MCF 10A (cell line): ENCODE measurements around the gene SOX10. TPM values are rescaled to one million over a fixed set of nuclear protein-coding genes. Genes with fewer than 3 reads are reported as not detected.
"Not testable (repeated sequence)": the region's sequence is repeated elsewhere in the genome, so short reads cannot be mapped to it uniquely, and the experiment has no call there.

Experiments used
- BruUV-seq: library from RNA; stranded (reverse); fragments of 400-500 nt; replicated peaks from 2 replicates; lab custom pipeline; 2021; lab: Mats Ljungman, UMichigan
- CTCF ChIA-PET: fragments of 300-600 bp; sonication (Branson Sonifier 250); formaldehyde crosslinking; extraction: SDS; loops from one replicate; lab custom pipeline; 2021; ENCODE audit warnings: antibody characterized with exemption, inconsistent platforms; lab: Yijun Ruan, JAX
- POLR2A ChIA-PET: fragments of 300-600, 350-650 bp; sonication (Branson Sonifier 250); formaldehyde crosslinking; extraction: SDS; loops from one replicate; lab custom pipeline; 2020; ENCODE audit warnings: antibody characterized with exemption, inconsistent platforms; lab: Yijun Ruan, JAX
- DNase-seq: peaks from one replicate; pipeline ENCODE4 v3.0.0-alpha.2; 2018; ENCODE audit not compliant: unreplicated experiment
- H3K27ac Mint-ChIP-seq: one replicate; pipeline ENCODE4 v1.8.0; 2022; ENCODE audit warnings: mild to moderate bottlenecking, low read depth, mixed read lengths; ENCODE audit not compliant: unreplicated experiment
- H3K27me3 Mint-ChIP-seq: one replicate; pipeline ENCODE4 v1.8.0; 2022; ENCODE audit warnings: mixed read lengths; ENCODE audit not compliant: insufficient read depth, unreplicated experiment
- H3K36me3 Mint-ChIP-seq: one replicate; pipeline ENCODE4 v1.8.0; 2022; ENCODE audit warnings: mild to moderate bottlenecking, moderate library complexity, mixed read lengths; ENCODE audit not compliant: insufficient read depth, unreplicated experiment
- H3K4me1 Mint-ChIP-seq: one replicate; pipeline ENCODE4 v1.8.0; 2022; ENCODE audit warnings: mixed read lengths; ENCODE audit not compliant: insufficient read depth, unreplicated experiment
- H3K4me3 Mint-ChIP-seq: one replicate; pipeline ENCODE4 v1.8.0; 2022; ENCODE audit warnings: mild to moderate bottlenecking, moderate library complexity, mixed read lengths; ENCODE audit not compliant: unreplicated experiment
- H3K9me3 Mint-ChIP-seq: one replicate; pipeline ENCODE4 v1.8.0; 2022; ENCODE audit warnings: mixed read lengths; ENCODE audit not compliant: unreplicated experiment
- CTCF ChIP-seq: fragments of 200-600 bp; IDR thresholded peaks from one replicate; pipeline ENCODE4 v1.8.0; 2022; ENCODE audit warnings: antibody characterized with exemption, mild to moderate bottlenecking; ENCODE audit not compliant: unreplicated experiment
- intact Hi-C: fragments of 100-400 bp; cut with micrococcal nuclease; formaldehyde crosslinking; loops from 2 replicates; pipeline ENCODE4 v1.14.1; 2022
- total RNA-seq: library from RNA; stranded (reverse); gene quantifications from 2 replicates; pipeline ENCODE4 v1.2.3, GENCODE V29; 2022

The SOX10 gene
- total RNA-seq, 1 experiment from 2014 or later = not detected

- ChIA-PET POLR2A (interaction anchor here (0.6 kb wide), 1 partner anchor 1868 kb away, joined by 3 read pairs; no protein-coding TSS in a partner anchor), CTCF (no interaction called here)
- no peak for TF ChIP-seq CTCF
- BruUV-seq = no TSS peak
- Mint-ChIP-seq H3K27me3 (no peaks in the 10 kb centered on the region), H3K4me3 (no peak overlapping the region), H3K4me1 (no peaks in the 10 kb centered on the region), H3K36me3 (peaks cover 6% of the 10 kb centered on the region), H3K9me3 (no peaks in the 10 kb centered on the region), H3K27ac (no peak overlapping the region)
- intact Hi-C loops = no loop called here
- DNase-seq = no peak
These were observed 2.9 kb downstream of the SOX10 start for GRCh38 chr22:37981282-37982011.

GRCh38 chr22:37979782-37980181 lies 4.6 kb downstream of the SOX10 start:
- H3K9me3 Mint-ChIP-seq = no peaks in the 10 kb centered on the region
- TF ChIP-seq CTCF = no peak
- H3K36me3 Mint-ChIP-seq = peaks cover 6% of the 10 kb centered on the region
- H3K27me3 Mint-ChIP-seq = no peaks in the 10 kb centered on the region
- no TSS peak for BruUV-seq
- intact Hi-C loops = no loop called here
- H3K27ac Mint-ChIP-seq = no peak overlapping the region
- ChIA-PET POLR2A (no interaction called here), CTCF (no interaction called here)
- H3K4me3 Mint-ChIP-seq = no peak overlapping the region
- H3K4me1 Mint-ChIP-seq = no peaks in the 10 kb centered on the region
- DNase-seq = no peak

GRCh38 chr22:37976547-37976946 lies 7.8 kb downstream of the SOX10 start:
- Mint-ChIP-seq H3K27me3 (no peaks in the 10 kb centered on the region), H3K4me3 (no peak overlapping the region), H3K4me1 (no peaks in the 10 kb centered on the region), H3K36me3 (peaks cover 6% of the 10 kb centered on the region), H3K27ac (peak overlapping the region; percentile 41), H3K9me3 (no peaks in the 10 kb centered on the region)
- no peak for DNase-seq
- no TSS peak for BruUV-seq
- ChIA-PET POLR2A (no interaction called here), CTCF (interaction anchor here (0.8 to 2.6 kb wide), 2 partner anchors 11 to 159 kb away, joined by 4 to 11 read pairs; no protein-coding TSS in a partner anchor)
- TF ChIP-seq CTCF = no peak
- intact Hi-C loops = no loop called here

GRCh38 chr22:37976022-37976421 lies 8.3 kb downstream of the SOX10 start:
- intact Hi-C loops, H3K27me3 Mint-ChIP-seq, H3K4me3 Mint-ChIP-seq, H3K9me3 Mint-ChIP-seq, DNase-seq, BruUV-seq, H3K36me3 Mint-ChIP-seq, POLR2A ChIA-PET, H3K4me1 Mint-ChIP-seq: not testable (repeated sequence)
- CTCF ChIA-PET = interaction anchor here (1.1 to 2.6 kb wide), 2 partner anchors 10 to 76 kb away, joined by 3 to 11 read pairs; no protein-coding TSS in a partner anchor
- peak overlapping the region; percentile 41 for H3K27ac Mint-ChIP-seq
